GM12878 (cell line): ENCODE results near the gene DPF3. TPM values are rescaled to one million over a fixed set of nuclear protein-coding genes. Genes with fewer than 3 reads are reported as not detected.

ENCODE experiments used
- ATAC-seq: fragments of 200-7000 bp; cut with Tn5 transposase; 3 replicates; pipeline ENCODE4 v1.9.1; 2020; ENCODE audit warnings: mild to moderate bottlenecking, moderate library complexity
- BruUV-seq: library from RNA; stranded (reverse); fragments of 400-500 nt; replicated peaks from 2 replicates; lab custom pipeline; 2021; lab: Mats Ljungman, UMichigan
- CTCF ChIA-PET: fragments of 300-600 bp; sonication (Branson Sonifier 250); formaldehyde crosslinking; extraction: SDS; loops from one replicate; lab custom pipeline; 2021; ENCODE audit warnings: inconsistent platforms; lab: Yijun Ruan, JAX
- POLR2A ChIA-PET: fragments of 350-600 bp; formaldehyde crosslinking; extraction: SDS; loops from one replicate; lab custom pipeline; 2021; ENCODE audit warnings: inconsistent platforms; lab: Charles Lee
- RAD21 ChIA-PET: fragments of 300-600 bp; sonication (Branson Sonifier 250); formaldehyde crosslinking; loops from one replicate; lab custom pipeline; 2023; ENCODE audit warnings: antibody characterized with exemption; ENCODE audit not compliant: unreplicated experiment; lab: Charles Lee
- SMC1A ChIA-PET: fragments of 300-600 bp; sonication (Branson Sonifier 250); formaldehyde crosslinking; loops from one replicate; lab custom pipeline; 2023; ENCODE audit not compliant: unreplicated experiment, uncharacterized antibody; lab: Charles Lee
- DNase-seq: peaks from one replicate; pipeline ENCODE4 v3.0.0-alpha.2; 2011; ENCODE audit warnings: low read depth, low spot score
- FAIRE-seq: peaks from 3 replicates; lab custom pipeline; 2011; peaks lifted over from hg19 to GRCh38; lab: Jason Lieb, UNC
- H2AFZ ChIP-seq: 2 replicates; pipeline ENCODE4 v1.6.0; 2011; ENCODE audit warnings: low read depth, low read length, control low read depth; ENCODE audit not compliant: control insufficient read depth
- H3K27ac ChIP-seq: 2 replicates; pipeline ENCODE4 v1.5.1; 2011; ENCODE audit warnings: control low read depth; ENCODE audit not compliant: control insufficient read depth, insufficient read depth
- H3K27me3 ChIP-seq, 2 experiments: replicated peaks in 1 of 2; 2 replicates each; pipeline versions ENCODE4 v1.6.0 to v1.6.1; 2011; ENCODE audit warnings: low read length in 1 of 2; ENCODE audit not compliant: control insufficient read depth in 2 of 2, insufficient read depth in 2 of 2
- H3K36me3 ChIP-seq, 2 experiments: 2 replicates each; pipeline ENCODE4 v1.5.1; 2011; ENCODE audit warnings: low read length in 1 of 2; ENCODE audit not compliant: control insufficient read depth in 2 of 2, insufficient read depth in 2 of 2
- H3K4me1 ChIP-seq: 2 replicates; pipeline ENCODE4 v1.6.1; 2011; ENCODE audit warnings: mild to moderate bottlenecking, low read length, moderate library complexity, mixed read lengths; ENCODE audit not compliant: control insufficient read depth, insufficient read depth
- H3K4me2 ChIP-seq: 2 replicates; pipeline ENCODE4 v1.6.0; 2011; ENCODE audit warnings: control low read depth; ENCODE audit not compliant: control insufficient read depth, insufficient read depth
- H3K4me3 ChIP-seq: fragments of 200-600 bp; sonication (generic); 2 replicates; pipeline ENCODE4 v1.5.1; 2016
- H3K79me2 ChIP-seq: 2 replicates; pipeline ENCODE4 v1.6.0; 2011; ENCODE audit warnings: low read length; ENCODE audit not compliant: control insufficient read depth, insufficient read depth
- H3K9ac ChIP-seq: 2 replicates; pipeline ENCODE4 v1.8.0; 2011; ENCODE audit warnings: low read length, control low read depth, mixed read lengths; ENCODE audit not compliant: control insufficient read depth, insufficient read depth
- H3K9me3 ChIP-seq: replicated peaks from 3 replicates; pipeline ENCODE4 v1.5.1; 2011; ENCODE audit warnings: mild to moderate bottlenecking, low read length; ENCODE audit not compliant: control insufficient read depth, insufficient read depth
- H4K20me1 ChIP-seq: 2 replicates; pipeline ENCODE4 v1.6.0; 2011; ENCODE audit not compliant: control insufficient read depth, insufficient read depth
- MEF2B ChIP-seq: fragments of 450-650 bp; IDR thresholded peaks from 2 replicates; pipeline ENCODE4 v1.6.1; 2018; ENCODE audit warnings: mild to moderate bottlenecking, moderate library complexity; ENCODE audit not compliant: partially characterized antibody, poor library complexity, severe bottlenecking
- MTA3 ChIP-seq: IDR thresholded peaks from 2 replicates; pipeline ENCODE4 v1.6.1; 2012; ENCODE audit warnings: low read length, inconsistent platforms, borderline replicate concordance
- NFYB ChIP-seq: IDR thresholded peaks from 2 replicates; pipeline ENCODE4 v1.6.1; 2011; ENCODE audit warnings: low read depth, mild to moderate bottlenecking, low read length, improper control_type of control experiment, moderate library complexity; ENCODE audit not compliant: insufficient read depth
- NR2C2 ChIP-seq: IDR thresholded peaks from 2 replicates; pipeline ENCODE4 v1.6.1; 2011; ENCODE audit warnings: borderline replicate concordance, low read depth; ENCODE audit not compliant: control insufficient read depth, insufficient read length
- NR2F1 ChIP-seq: fragments of 450-650 bp; conservative IDR thresholded peaks from 2 replicates; pipeline ENCODE4 v1.6.1; 2017; ENCODE audit warnings: mild to moderate bottlenecking
- POU2F2 ChIP-seq: IDR thresholded peaks from 3 replicates; pipeline ENCODE4 v1.6.1; 2011; ENCODE audit warnings: low read depth, mild to moderate bottlenecking, low read length, borderline replicate concordance
- RELA ChIP-seq: fragments of 450-650 bp; IDR thresholded peaks from 2 replicates; pipeline ENCODE4 v1.8.0; 2014; ENCODE audit warnings: borderline replicate concordance; ENCODE audit not compliant: partially characterized antibody
- SIN3A ChIP-seq: IDR thresholded peaks from 2 replicates; pipeline ENCODE4 v1.6.1; 2012; ENCODE audit warnings: low read depth, low read length, improper control_type of control experiment
- SIX5 ChIP-seq: IDR thresholded peaks from 2 replicates; pipeline ENCODE4 v1.6.1; 2011; ENCODE audit warnings: mild to moderate bottlenecking, low read depth, low read length, moderate library complexity; ENCODE audit not compliant: severe bottlenecking
- SP1 ChIP-seq: IDR thresholded peaks from one replicate; pipeline ENCODE4 v1.6.1; 2011; ENCODE audit warnings: low read depth, low read length
- SREBF2 ChIP-seq: IDR thresholded peaks from 2 replicates; pipeline ENCODE4 v1.6.1; 2012; ENCODE audit warnings: mild to moderate bottlenecking, low read length
- TCF3 ChIP-seq: IDR thresholded peaks from 2 replicates; pipeline ENCODE4 v1.6.1; 2012; ENCODE audit warnings: low read depth, mild to moderate bottlenecking, low read length, borderline replicate concordance; ENCODE audit not compliant: insufficient read depth
- YY1 ChIP-seq: IDR thresholded peaks from 2 replicates; pipeline ENCODE4 v1.6.1; 2011; ENCODE audit warnings: low read depth, mild to moderate bottlenecking, low read length
- ZNF217 ChIP-seq: fragments of 450-650 bp; IDR thresholded peaks from 2 replicates; pipeline ENCODE4 v1.6.1; 2017; ENCODE audit warnings: antibody characterized with exemption, mild to moderate bottlenecking
- ZZZ3 ChIP-seq: IDR thresholded peaks from 2 replicates; pipeline ENCODE4 v1.6.1; 2011; ENCODE audit warnings: low read depth; ENCODE audit not compliant: control insufficient read depth, insufficient read length
- WGBS: methylation state at CpG from one replicate; pipeline ENCODE4 v1.1.6; 2016; ENCODE audit warnings: low lambda C conversion rate; ENCODE audit not compliant: insufficient replicate concordance, insufficient coverage; ENCODE audit errors: missing lambda C conversion rate; 5-methylcytosine and 5-hydroxymethylcytosine counted together
- in situ Hi-C: fragments of 300-500 bp; cut with MboI; formaldehyde crosslinking; loops from 9 replicates; pipeline ENCODE4 v1.14.3; 2018; ENCODE audit warnings: mixed read lengths
- intact Hi-C: fragments of 100-400 bp; cut with micrococcal nuclease; formaldehyde crosslinking; loops from one replicate; pipeline ENCODE4 v1.14.2; 2022; ENCODE audit not compliant: unreplicated experiment
- polyA plus RNA-seq, 11 experiments: library from polyadenylated mRNA; depleted of rRNA in 4 of 11; unstranded in 6 of 11; stranded (reverse) in 5 of 11; fragments of >200 nt; fragmentation: Nextera tagmentation in 4 of 11; fragmentation: Illumina TruSeq in 1 of 11; extraction: Ambion mirVana in 4 of 11; extraction: Trizol in 1 of 11; gene quantifications; 1 replicate in 1 of 11; 2 replicates in 10 of 11; pipeline versions ENCODE4 v1.2.1 to v1.2.3, GENCODE V29; 2011 to 2016; ENCODE audit warnings: inconsistent platforms in 2 of 11, missing spikeins in 2 of 11, low read depth in 1 of 11
- total RNA-seq, 4 experiments: library from RNA; depleted of rRNA in 3 of 4; stranded (reverse); fragments of >200 nt in 3 of 4; fragmentation: Illumina TruSeq in 1 of 4; extraction: Trizol in 1 of 4; gene quantifications; 2 replicates each; pipeline versions ENCODE4 v1.2.1 to v1.2.3, GENCODE V29; 2013 to 2021
- TF ChIP-seq, protein P1 (sequence below): fragments of 450-650 bp; IDR thresholded peaks from 2 replicates; pipeline ENCODE4 v1.6.1; 2017; ENCODE audit warnings: mild to moderate bottlenecking, low read depth, inconsistent platforms; ENCODE audit not compliant: poor library complexity, severe bottlenecking
- TF ChIP-seq, protein P2 (sequence below): IDR thresholded peaks from 2 replicates; pipeline ENCODE4 v1.6.1; 2011; ENCODE audit warnings: borderline replicate concordance, low read depth, mild to moderate bottlenecking, moderate library complexity, low read length; ENCODE audit not compliant: insufficient read depth, poor library complexity, severe bottlenecking
- TF ChIP-seq, protein P3 (sequence below), 3 experiments: IDR thresholded peaks in 2 of 3; conservative IDR thresholded peaks in 1 of 3; 2 replicates each; pipeline ENCODE4 v1.5.1; 2011; ENCODE audit warnings: low read depth in 3 of 3, low read length in 3 of 3, mild to moderate bottlenecking in 3 of 3, control low read depth in 2 of 3, moderate library complexity in 2 of 3, inconsistent platforms in 1 of 3, mixed read lengths in 1 of 3; ENCODE audit not compliant: control insufficient read depth in 2 of 3, insufficient read depth in 1 of 3; ENCODE audit errors: extremely low read depth in 1 of 3

The DPF3 gene
- total and polyA plus RNA-seq, 10 of the 15 experiments (the other 5 are each of a cell fraction or from before 2014, with no cell fraction given): 0.69 to 8.0 (median 2.2) TPM

DNA sequence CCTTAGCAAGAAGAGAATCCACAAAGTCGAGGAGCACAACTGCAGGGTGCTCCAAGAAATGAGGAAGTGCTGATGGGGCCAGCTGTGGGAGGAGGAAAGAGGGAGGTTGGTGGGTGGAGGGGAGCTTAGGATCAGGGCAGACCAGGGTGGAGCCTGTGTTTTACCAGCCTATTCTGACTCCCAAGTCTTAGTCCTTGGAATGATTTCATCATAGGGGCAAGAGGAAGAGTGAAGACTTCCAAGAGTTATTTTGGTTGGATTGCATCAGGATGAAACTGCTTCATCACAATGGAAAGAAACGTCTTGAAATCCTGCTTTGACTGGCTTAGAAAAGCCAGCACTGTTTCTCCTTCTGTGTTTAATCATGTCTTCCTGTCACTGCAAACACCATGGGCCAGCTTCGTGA, 194.0 kb downstream of the DPF3 start:
- WGBS: 2% methylated on average over 3 of the region's 3 CpGs
- in situ Hi-C loops: no loop called here
- Histone ChIP-seq H3K4me2 (no peak overlapping the region), H3K9me3 (no peaks in the 10 kb centered on the region), H4K20me1 (no peaks in the 10 kb centered on the region), H3K9ac (no peak overlapping the region), H3K27me3 (no peaks in the 10 kb centered on the region), H3K27ac (no peak overlapping the region), H2AFZ (no peak overlapping the region), H3K79me2 (no peaks in the 10 kb centered on the region), H3K4me1 (peaks cover 4% of the 10 kb centered on the region; the same call in 1 of the 2 replicates), H3K4me3 (no peak overlapping the region), H3K36me3 (no peaks in the 10 kb centered on the region)
- DNase-seq (no peak), FAIRE-seq (no peak), ATAC-seq (peak; percentile 50)
- ChIA-PET CTCF (no interaction called here), RAD21 (no interaction called here), POLR2A (interaction anchor here (0.7 kb wide), 1 partner anchor 9 kb away, joined by 4 read pairs; no protein-coding TSS in a partner anchor), SMC1A (interaction anchor here (0.7 to 2.4 kb wide), 3 partner anchors 23 to 116 kb away, joined by 3 to 7 read pairs (median 3); no protein-coding TSS in a partner anchor)
- no TSS peak for BruUV-seq
- intact Hi-C loops: no loop called here
- TF ChIP-seq, protein P1, sequence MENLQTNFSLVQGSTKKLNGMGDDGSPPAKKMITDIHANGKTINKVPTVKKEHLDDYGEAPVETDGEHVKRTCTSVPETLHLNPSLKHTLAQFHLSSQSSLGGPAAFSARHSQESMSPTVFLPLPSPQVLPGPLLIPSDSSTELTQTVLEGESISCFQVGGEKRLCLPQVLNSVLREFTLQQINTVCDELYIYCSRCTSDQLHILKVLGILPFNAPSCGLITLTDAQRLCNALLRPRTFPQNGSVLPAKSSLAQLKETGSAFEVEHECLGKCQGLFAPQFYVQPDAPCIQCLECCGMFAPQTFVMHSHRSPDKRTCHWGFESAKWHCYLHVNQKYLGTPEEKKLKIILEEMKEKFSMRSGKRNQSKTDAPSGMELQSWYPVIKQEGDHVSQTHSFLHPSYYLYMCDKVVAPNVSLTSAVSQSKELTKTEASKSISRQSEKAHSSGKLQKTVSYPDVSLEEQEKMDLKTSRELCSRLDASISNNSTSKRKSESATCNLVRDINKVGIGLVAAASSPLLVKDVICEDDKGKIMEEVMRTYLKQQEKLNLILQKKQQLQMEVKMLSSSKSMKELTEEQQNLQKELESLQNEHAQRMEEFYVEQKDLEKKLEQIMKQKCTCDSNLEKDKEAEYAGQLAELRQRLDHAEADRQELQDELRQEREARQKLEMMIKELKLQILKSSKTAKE: no peak
- TF ChIP-seq TCF3: no peak
- no peak for TF ChIP-seq RELA
- no peak for TF ChIP-seq YY1
- TF ChIP-seq, protein P2, sequence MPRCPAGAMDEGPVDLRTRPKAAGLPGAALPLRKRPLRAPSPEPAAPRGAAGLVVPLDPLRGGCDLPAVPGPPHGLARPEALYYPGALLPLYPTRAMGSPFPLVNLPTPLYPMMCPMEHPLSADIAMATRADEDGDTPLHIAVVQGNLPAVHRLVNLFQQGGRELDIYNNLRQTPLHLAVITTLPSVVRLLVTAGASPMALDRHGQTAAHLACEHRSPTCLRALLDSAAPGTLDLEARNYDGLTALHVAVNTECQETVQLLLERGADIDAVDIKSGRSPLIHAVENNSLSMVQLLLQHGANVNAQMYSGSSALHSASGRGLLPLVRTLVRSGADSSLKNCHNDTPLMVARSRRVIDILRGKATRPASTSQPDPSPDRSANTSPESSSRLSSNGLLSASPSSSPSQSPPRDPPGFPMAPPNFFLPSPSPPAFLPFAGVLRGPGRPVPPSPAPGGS: no peak
- TF ChIP-seq SIN3A: no peak
- no peak for TF ChIP-seq NR2C2
- TF ChIP-seq SP1: no peak
- TF ChIP-seq MTA3: no peak
- TF ChIP-seq POU2F2: no peak
- TF ChIP-seq ZNF217: no peak
- no peak for TF ChIP-seq NFYB
- no peak for TF ChIP-seq NR2F1
- no peak for TF ChIP-seq SREBF2
- TF ChIP-seq MEF2B: no peak
- TF ChIP-seq, protein P3, sequence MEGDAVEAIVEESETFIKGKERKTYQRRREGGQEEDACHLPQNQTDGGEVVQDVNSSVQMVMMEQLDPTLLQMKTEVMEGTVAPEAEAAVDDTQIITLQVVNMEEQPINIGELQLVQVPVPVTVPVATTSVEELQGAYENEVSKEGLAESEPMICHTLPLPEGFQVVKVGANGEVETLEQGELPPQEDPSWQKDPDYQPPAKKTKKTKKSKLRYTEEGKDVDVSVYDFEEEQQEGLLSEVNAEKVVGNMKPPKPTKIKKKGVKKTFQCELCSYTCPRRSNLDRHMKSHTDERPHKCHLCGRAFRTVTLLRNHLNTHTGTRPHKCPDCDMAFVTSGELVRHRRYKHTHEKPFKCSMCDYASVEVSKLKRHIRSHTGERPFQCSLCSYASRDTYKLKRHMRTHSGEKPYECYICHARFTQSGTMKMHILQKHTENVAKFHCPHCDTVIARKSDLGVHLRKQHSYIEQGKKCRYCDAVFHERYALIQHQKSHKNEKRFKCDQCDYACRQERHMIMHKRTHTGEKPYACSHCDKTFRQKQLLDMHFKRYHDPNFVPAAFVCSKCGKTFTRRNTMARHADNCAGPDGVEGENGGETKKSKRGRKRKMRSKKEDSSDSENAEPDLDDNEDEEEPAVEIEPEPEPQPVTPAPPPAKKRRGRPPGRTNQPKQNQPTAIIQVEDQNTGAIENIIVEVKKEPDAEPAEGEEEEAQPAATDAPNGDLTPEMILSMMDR (IDR thresholded peaks at IDR 0.05 in 2 of 3, conservative IDR thresholded peaks at IDR 0.05 in 1 of 3; ENCODE audit: control insufficient read depth in 2 of 3, extremely low read depth in 1 of 3, insufficient read depth in 1 of 3, low read depth in 3 of 3, low read length in 3 of 3): no peak
- no peak for TF ChIP-seq ZZZ3
- TF ChIP-seq SIX5: no peak
